DMS153 treated with DMSO at 0.1 percent for 48 hours (cell line): Measurements from ENCODE around the gene ANO4.
"Not testable (repeated sequence)": the region's sequence is repeated elsewhere in the genome, so short reads cannot be mapped to it uniquely, and the experiment has no call there.

Experiments used
- DNase-seq: peaks from one replicate; lab custom pipeline; 2025; ENCODE audit not compliant: unreplicated experiment; lab: John Stamatoyannopoulos, UW

Gene ANO4

GRCh38 chr12:101039848-101040531 is 245.4 kb downstream of the ANO4 start:
- DNase-seq, result no peak

GRCh38 chr12:101040936-101041335 is 246.4 kb downstream of the ANO4 start:
- no peak for DNase-seq

GRCh38 chr12:101042211-101042610 is 247.6 kb downstream of the ANO4 start:
- peak; percentile 10 for DNase-seq

DNA sequence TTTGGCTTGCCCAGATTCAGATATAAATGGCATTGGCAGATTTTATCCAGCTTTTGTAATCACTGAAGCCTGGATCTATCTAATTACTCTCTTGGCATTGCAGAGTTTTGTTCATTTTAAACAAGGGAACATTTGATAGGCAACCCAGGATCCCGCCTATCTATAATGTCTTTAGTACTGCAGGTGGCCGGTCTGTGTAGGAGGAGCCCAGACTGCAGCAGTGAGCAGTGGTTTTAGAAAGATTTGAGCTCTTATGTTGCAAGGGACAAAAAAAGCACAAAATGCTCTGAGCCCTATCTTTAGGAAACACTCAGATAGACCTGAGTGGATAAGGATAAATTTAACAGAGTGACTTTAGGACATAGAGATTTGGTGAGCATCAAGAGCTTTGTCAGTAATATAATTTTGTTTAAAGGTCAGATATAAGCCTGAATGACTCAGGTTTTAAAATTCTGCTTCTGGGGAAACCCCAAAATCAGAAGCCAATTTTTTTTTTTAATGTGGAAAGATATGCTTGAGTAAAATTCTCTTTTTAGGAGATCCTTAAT is 250.0 kb downstream of the ANO4 start:
- no peak for DNase-seq

DNA sequence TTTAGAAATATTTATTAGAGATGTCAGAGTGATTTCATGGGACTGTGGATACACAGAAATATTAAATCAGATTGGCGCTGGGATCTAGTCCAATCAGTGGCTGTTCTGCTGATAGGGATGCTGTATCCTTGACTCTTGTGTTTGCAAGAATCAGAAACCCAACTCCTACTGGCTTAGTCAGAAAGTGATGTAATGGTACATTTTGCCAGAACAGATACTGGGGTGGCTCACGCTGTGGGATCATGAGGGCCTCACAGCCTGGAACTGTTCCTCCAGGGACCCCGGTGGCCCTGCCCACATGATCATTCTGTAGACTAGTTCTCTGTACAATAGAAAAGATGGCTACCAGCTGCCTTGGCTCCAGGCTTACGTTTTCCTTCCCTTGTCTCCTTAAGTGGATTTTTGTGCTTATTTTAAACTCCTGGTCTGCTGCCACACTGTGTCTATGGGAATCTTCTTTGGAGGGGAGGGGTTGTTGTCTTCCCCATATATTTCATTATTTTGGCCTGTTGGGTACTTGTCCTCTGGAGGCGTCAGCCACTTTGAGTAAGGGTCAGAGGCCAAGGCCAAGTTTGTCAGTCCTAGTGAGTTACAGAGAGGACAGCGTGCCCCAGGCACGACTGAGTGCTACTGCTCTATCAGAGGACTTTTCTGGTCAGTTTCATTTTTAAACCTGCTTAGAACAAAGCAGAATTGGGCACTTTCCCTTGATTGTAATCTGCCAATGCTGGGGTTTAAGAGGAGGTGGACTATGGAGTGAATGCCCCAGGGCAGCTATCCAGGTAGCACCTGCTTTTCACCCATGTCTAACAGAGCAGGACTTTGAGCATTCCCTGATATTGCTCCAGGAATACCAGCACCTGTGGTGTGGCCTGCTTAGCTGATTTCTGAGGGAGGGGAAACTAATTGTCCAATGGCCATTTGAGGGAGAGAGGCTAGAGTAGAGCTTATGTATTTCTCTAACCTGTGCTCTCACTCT is 251.2 kb downstream of the ANO4 start:
- DNase-seq, result no peak

DNA sequence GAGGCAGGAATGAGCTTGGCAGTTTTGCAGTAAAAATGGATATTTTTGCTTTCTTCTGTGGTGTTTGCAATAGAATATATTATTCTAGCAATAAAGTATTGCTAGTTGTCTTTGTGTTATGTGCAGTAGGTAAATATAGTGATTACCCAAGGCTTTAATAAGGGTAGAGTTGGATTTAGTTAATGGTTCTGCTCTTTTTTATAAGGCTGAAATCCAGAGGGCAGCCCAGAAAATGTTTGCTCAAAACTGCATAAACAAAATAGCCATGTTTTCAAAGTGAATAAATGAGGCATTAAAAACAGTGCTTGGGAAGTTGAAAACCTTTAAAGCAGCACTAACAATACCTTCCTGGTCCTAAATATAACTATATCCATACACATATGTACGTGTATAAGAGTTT is 253.1 kb downstream of the ANO4 start:
- no peak for DNase-seq

DNA sequence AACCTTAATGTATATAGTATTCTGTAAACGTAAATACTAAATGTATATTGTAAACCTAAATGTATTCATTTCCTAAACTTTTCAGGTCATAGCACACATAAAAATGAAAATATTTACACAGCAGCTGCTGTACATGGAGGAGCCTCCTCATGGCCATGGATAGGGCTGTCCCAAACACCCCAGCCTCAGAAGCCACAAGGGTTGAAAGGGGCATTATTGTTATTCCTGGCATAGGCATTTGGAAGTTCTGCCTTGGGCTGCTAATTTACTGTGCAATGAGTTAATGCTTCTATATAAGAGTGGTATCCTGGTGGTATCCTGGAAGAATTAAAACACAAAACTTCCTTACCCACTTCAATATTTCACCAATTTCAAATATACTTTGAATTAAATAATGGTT is 256.1 kb downstream of the ANO4 start:
- DNase-seq, result no peak

DNA sequence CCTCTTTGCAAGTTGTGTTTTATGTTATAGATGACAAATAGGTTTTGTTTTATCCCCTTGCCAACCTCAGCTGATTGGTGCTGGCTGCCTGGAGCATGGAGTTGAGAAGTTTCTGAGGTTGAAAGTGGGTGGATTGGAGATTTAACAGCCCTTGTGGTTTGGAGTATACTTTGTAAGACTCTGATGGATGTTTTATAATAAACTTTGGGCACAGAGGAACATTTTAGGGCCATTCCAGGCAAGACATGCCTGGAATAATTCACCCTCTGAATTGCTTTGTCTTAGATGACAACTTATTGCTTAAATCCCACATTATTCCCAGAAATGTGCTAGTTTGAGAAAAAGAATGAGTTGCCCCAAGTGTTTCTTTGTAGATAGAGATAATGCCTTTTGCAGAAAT is 256.6 kb downstream of the ANO4 start:
- no peak for DNase-seq

DNA sequence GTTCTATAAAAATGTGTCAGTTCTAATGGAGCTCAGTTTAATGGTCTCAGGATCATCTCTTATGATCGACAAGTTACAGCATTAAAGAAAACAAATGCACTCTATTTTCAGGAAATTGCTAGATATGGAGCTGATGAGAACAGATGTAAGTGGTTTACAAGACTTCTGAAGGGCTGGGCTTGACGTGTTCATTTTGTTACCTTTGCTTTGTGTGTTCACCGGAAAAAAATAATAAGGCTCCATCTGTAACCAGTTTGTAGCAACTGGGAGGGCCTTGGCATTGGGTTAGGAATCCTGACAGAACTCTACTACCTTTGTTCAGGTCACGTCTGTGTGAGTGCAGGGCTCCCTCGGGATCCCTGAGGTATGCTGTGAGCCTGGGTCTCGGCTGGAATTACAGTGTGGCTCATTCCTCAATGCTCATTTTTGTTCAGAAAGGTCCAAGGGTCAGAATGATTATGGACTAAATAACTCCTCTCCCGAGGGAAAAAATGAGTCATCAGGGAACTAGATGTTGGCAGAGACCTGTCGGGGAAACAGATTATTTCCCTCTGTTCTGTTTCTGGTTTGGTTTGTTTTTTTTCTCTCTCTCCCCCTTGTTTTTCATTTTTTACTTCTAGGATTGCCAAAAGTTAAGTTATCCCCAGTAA is 257.4 kb downstream of the ANO4 start:
- DNase-seq, result no peak

DNA sequence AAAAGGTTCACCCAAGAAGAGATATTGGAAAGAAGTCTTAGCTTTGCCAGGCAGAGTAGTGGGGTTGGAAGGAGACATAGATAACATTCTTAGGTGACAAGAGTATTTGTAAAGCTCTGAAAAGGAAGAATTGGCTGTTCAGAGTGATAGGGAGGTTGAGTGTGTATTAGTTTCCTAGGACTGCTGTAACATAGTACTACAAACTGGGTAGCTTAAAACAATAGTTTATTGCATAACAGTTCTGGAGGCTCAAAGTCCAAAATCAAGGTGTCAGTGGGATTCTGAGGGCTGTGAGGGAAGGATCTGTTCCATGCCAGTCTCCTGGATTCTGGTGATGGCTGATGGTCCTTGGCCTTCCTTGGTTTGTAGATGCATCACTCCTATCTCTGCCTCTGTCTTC is 258.6 kb downstream of the ANO4 start:
- no peak for DNase-seq

GRCh38 chr12:101055940-101056339 is 261.4 kb downstream of the ANO4 start:
- no peak for DNase-seq

GRCh38 chr12:101062508-101062907 is 267.9 kb downstream of the ANO4 start:
- not testable (repeated sequence) for DNase-seq

- DNase-seq, result no peak
These were observed 270.1 kb downstream of the ANO4 start for GRCh38 chr12:101064721-101065120.

DNA sequence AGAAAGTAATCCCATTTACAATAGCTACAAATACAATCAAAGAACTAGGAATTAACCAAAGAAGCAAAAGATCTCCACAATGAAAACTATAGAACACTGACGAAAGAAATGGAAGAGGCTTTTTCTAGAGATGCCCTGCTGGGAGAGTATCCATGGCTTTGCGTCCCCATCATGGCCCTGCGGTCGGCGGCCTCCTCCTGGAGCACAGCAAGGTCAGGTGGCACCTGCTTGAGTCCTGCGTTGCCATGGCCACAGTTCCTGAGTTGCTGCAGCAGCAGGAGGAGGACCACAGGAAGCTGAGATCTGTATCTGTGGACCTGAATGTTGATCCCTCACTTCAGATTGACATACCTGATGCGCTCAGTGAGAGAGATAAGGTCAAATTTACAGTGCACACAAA is 271.9 kb downstream of the ANO4 start:
- DNase-seq, result no peak

GRCh38 chr12:101068402-101068801 is 273.8 kb downstream of the ANO4 start:
- no peak for DNase-seq

- DNase-seq, result no peak
These were observed 274.3 kb downstream of the ANO4 start for GRCh38 chr12:101068836-101069235.

GRCh38 chr12:101074940-101075680 is 280.5 kb downstream of the ANO4 start:
- DNase-seq, result no peak

GRCh38 chr12:101076921-101077320 is 282.3 kb downstream of the ANO4 start:
- no peak for DNase-seq

DNA sequence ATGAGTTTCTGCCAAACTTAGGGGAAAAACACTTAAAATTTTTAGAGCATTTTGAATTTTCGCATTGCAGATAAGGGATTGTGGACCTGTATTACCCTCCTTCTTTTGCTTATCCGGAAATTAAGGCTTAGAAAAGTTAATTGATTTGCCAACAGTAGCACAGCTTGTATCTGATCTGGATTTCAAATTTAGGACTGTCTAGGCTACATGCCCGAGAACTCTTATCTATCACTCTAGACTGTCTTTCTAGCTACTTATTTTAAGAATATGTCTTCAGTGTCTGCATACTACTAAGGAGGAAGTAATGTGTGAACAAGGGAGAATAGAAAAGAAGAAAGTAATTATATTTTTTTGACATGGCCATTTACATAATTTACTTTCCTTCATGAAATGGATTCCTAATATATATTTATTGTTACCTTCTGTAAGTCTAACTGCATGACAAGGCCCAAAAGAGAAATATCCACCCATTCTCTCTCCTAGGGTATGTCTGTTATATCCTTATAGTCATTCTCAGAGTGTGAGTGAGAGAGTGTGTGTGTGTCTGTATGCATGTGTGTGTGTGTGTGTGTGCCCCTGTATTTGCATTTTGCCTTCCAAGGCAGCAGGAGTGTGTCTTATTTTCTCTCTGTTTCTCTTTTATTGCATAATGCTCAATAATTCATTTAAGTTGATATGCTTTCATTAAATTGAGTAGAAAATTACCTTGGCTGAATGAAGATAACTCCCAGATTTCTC is 283.4 kb downstream of the ANO4 start:
- no peak for DNase-seq
